H1 (cell line): Measurements from ENCODE around the gene MRE11. TPM values are rescaled to one million over a fixed set of nuclear protein-coding genes. Genes with fewer than 3 reads are reported as not detected.

Experiments
- ASH2L ChIP-seq: fragments of 200-600, 300-600 bp; sonication (generic); IDR thresholded peaks from one replicate; pipeline ENCODE4 v1.7.1; 2017; ENCODE audit warnings: low read length
- TAF7 ChIP-seq: optimal IDR thresholded peaks from 2 replicates; pipeline ENCODE3; 2011; ENCODE audit warnings: low read depth, mild to moderate bottlenecking, inconsistent platforms, low read length, moderate library complexity, borderline replicate concordance
- polyA plus RNA-seq, 7 experiments: library from polyadenylated mRNA; depleted of rRNA in 3 of 7; stranded (reverse) in 5 of 7; unstranded in 2 of 7; fragments of >200 nt in 5 of 7; fragments of 200-250 nt in 2 of 7; gene quantifications; 1 replicate in 5 of 7; 2 replicates in 1 of 7; 4 replicates in 1 of 7; pipeline versions ENCODE4 v1.2.1 to v1.2.3, GENCODE V29; 2011 to 2013; ENCODE audit warnings: missing spikeins in 2 of 7, mixed read lengths in 2 of 7
- total RNA-seq: library from RNA; stranded (reverse); fragmentation: NEBNext Ultra II Directional; extraction: Animal tissue kit (Norgen Biotek cat#: 25700); gene quantifications from 2 replicates; pipeline ENCODE4 v1.2.1, GENCODE V29; 2021

The MRE11 gene
- total and polyA plus RNA-seq, 2 of the 8 experiments (the other 6 are each of a cell fraction or from before 2014, with no cell fraction given): 7.2 to 43.4 TPM

DNA sequence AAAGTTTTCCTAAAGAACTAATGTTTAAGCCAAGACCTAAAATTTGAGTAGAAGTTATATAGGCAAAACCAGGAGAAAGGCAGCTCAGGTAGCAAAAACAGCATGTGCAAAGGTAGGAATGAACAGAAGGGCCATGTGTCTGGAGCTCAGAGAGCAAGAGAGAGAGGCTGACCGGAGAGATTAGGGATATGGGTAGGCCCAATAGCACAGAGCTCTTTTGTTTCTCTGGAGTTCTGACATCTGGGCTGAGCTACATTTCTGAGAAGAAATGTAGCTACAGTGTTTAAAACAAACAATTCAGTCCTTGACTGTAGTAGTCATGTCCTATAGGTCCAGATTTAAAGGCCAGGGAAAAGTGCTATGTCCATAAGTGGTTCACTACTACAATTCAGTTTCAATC, 23.1 kb upstream of the MRE11 start (continued):
- TF ChIP-seq ASH2L: no peak
- TF ChIP-seq TAF7: no peak
